IMR-90 (cell line): ENCODE results near the gene IFT74. TPM values are rescaled to one million over a fixed set of nuclear protein-coding genes. Genes with fewer than 3 reads are reported as not detected.

Source experiments
- ATAC-seq: fragments of 200-7000 bp; cut with Tn5 transposase; 2 replicates; pipeline ENCODE4 v1.9.1; 2020; ENCODE audit warnings: low read depth, mild to moderate bottlenecking, moderate library complexity
- BruUV-seq: library from RNA; stranded (reverse); fragments of 400-500 nt; replicated peaks from 2 replicates; lab custom pipeline; 2021; lab: Mats Ljungman, UMichigan
- CTCF ChIA-PET: fragments of 300-600 bp; formaldehyde crosslinking; extraction: SDS; loops from one replicate; lab custom pipeline; 2021; ENCODE audit warnings: antibody characterized with exemption; lab: Yijun Ruan, JAX
- POLR2A ChIA-PET: fragments of 300-600 bp; sonication (Branson Sonifier 250); formaldehyde crosslinking; loops from one replicate; lab custom pipeline; 2022; ENCODE audit warnings: antibody characterized with exemption; ENCODE audit not compliant: unreplicated experiment; lab: Charles Lee
- DNase-seq: peaks from one replicate; pipeline ENCODE4 v3.0.0; 2013
- H2AFZ ChIP-seq: replicated peaks from 2 replicates; pipeline ENCODE3; 2013; ENCODE audit warnings: low read length, mild to moderate bottlenecking; ENCODE audit not compliant: poor library complexity
- H2AK5ac ChIP-seq: 2 replicates; pipeline ENCODE4 v1.6.1; 2013; ENCODE audit warnings: low read depth, low read length, inconsistent platforms
- H2AK9ac ChIP-seq: replicated peaks from 2 replicates; pipeline ENCODE3; 2013; ENCODE audit warnings: mild to moderate bottlenecking, low read depth, low read length, moderate library complexity; ENCODE audit not compliant: poor library complexity
- H2BK120ac ChIP-seq: 2 replicates; pipeline ENCODE4 v1.6.1; 2013; ENCODE audit warnings: low read depth, low read length, inconsistent platforms
- H2BK15ac ChIP-seq: 3 replicates; pipeline ENCODE4 v1.6.1; 2013; ENCODE audit warnings: low read depth, low read length, inconsistent platforms
- H2BK20ac ChIP-seq: 2 replicates; pipeline ENCODE4 v1.6.1; 2013; ENCODE audit warnings: low read depth, mild to moderate bottlenecking, inconsistent platforms, low read length, moderate library complexity
- H2BK5ac ChIP-seq: 2 replicates; pipeline ENCODE4 v1.6.1; 2013; ENCODE audit warnings: mild to moderate bottlenecking, low read depth, low read length, inconsistent platforms; ENCODE audit not compliant: poor library complexity, severe bottlenecking
- H3K14ac ChIP-seq: replicated peaks from 2 replicates; pipeline ENCODE4 v1.6.1; 2013; ENCODE audit warnings: low read depth, low read length, inconsistent platforms
- H3K18ac ChIP-seq: 2 replicates; pipeline ENCODE4 v1.6.1; 2013; ENCODE audit warnings: low read depth, low read length, control low read depth
- H3K23ac ChIP-seq: 2 replicates; pipeline ENCODE4 v1.6.1; 2013; ENCODE audit warnings: low read depth, low read length, inconsistent platforms
- H3K27ac ChIP-seq: 2 replicates; pipeline ENCODE4 v1.5.1; 2013; ENCODE audit warnings: mild to moderate bottlenecking, control low read depth, low read length; ENCODE audit not compliant: insufficient read depth
- H3K27me3 ChIP-seq: 2 replicates; pipeline ENCODE4 v1.6.1; 2013; ENCODE audit warnings: low read length; ENCODE audit not compliant: control insufficient read depth, insufficient read depth
- H3K36me3 ChIP-seq: 2 replicates; pipeline ENCODE4 v1.6.1; 2013; ENCODE audit warnings: low read length, mixed read lengths; ENCODE audit not compliant: control insufficient read depth, insufficient read depth
- H3K4ac ChIP-seq: 2 replicates; pipeline ENCODE4 v1.6.1; 2013; ENCODE audit warnings: low read depth, low read length, inconsistent platforms
- H3K4me1 ChIP-seq: 2 replicates; pipeline ENCODE4 v1.6.1; 2013; ENCODE audit warnings: low read length, mixed read lengths; ENCODE audit not compliant: control insufficient read depth, insufficient read depth
- H3K4me2 ChIP-seq: 2 replicates; pipeline ENCODE4 v1.6.1; 2013; ENCODE audit warnings: low read depth, mild to moderate bottlenecking, control low read depth, low read length, moderate library complexity
- H3K4me3 ChIP-seq: 2 replicates; pipeline ENCODE4 v1.5.1; 2013; ENCODE audit warnings: low read depth, mild to moderate bottlenecking, control low read depth, low read length, moderate library complexity; ENCODE audit not compliant: insufficient read depth
- H3K56ac ChIP-seq: 2 replicates; pipeline ENCODE4 v1.6.1; 2013; ENCODE audit warnings: low read length, inconsistent platforms; ENCODE audit not compliant: insufficient read depth; ENCODE audit errors: extremely low read depth
- H3K79me1 ChIP-seq, 2 experiments: 2 replicates each; pipeline ENCODE4 v1.6.1; 2013; ENCODE audit warnings: low read length in 2 of 2, inconsistent platforms in 1 of 2, low read depth in 1 of 2
- H3K9ac ChIP-seq: 2 replicates; pipeline ENCODE4 v1.6.1; 2013; ENCODE audit warnings: low read depth, low read length, control low read depth
- H3K9me1 ChIP-seq: 2 replicates; pipeline ENCODE4 v1.6.1; 2013; ENCODE audit warnings: low read length, inconsistent platforms; ENCODE audit not compliant: insufficient read depth
- H3K9me3 ChIP-seq: 2 replicates; pipeline ENCODE4 v1.6.1; 2013; ENCODE audit warnings: low read length; ENCODE audit not compliant: control insufficient read depth, insufficient read depth
- H4K20me1 ChIP-seq: 2 replicates; pipeline ENCODE4 v1.6.1; 2013; ENCODE audit warnings: low read length, inconsistent platforms; ENCODE audit not compliant: insufficient read depth
- H4K5ac ChIP-seq: 2 replicates; pipeline ENCODE4 v1.6.1; 2013; ENCODE audit warnings: mild to moderate bottlenecking, low read depth, low read length, control low read depth
- H4K8ac ChIP-seq, 2 experiments: 2 replicates each; pipeline ENCODE4 v1.6.1; 2013; ENCODE audit warnings: low read depth in 2 of 2, low read length in 2 of 2, control low read depth in 1 of 2, inconsistent platforms in 1 of 2
- H4K91ac ChIP-seq: 2 replicates; pipeline ENCODE4 v1.6.1; 2013; ENCODE audit warnings: low read depth, low read length, inconsistent platforms; ENCODE audit not compliant: insufficient read depth
- CHD1 ChIP-seq: IDR thresholded peaks from 2 replicates; pipeline ENCODE4 v1.6.1; 2012; ENCODE audit warnings: low read depth, low read length, improper control_type of control experiment
- RAD21 ChIP-seq: IDR thresholded peaks from 2 replicates; pipeline ENCODE4 v1.6.1; 2012; ENCODE audit warnings: low read length, improper control_type of control experiment
- WGBS, 2 experiments: methylation state at CpG; one replicate each; pipeline versions ENCODE4 v1.1.5 to v1.1.7; 2013; ENCODE audit warnings: missing lambda C conversion rate in 2 of 2; ENCODE audit not compliant: insufficient read length in 1 of 2; ENCODE audit errors: extremely low coverage in 2 of 2; 5-methylcytosine and 5-hydroxymethylcytosine counted together
- dilution Hi-C: fragments of 300-500 bp; cut with HindIII; formaldehyde crosslinking; loops from one replicate; pipeline ENCODE4 v1.14.3; 2018; ENCODE audit warnings: low sequenced_read_pairs; ENCODE audit not compliant: unreplicated experiment
- in situ Hi-C: fragments of 300-500 bp; cut with MboI; formaldehyde crosslinking; loops from 3 replicates; pipeline ENCODE4 v1.14.3; 2019; ENCODE audit warnings: low sequenced_read_pairs, inconsistent platforms, mixed read lengths
- intact Hi-C: fragments of 100-400 bp; cut with micrococcal nuclease; formaldehyde crosslinking; loops from 2 replicates; pipeline ENCODE4 v1.10.0; 2022
- polyA plus RNA-seq, 3 experiments: library from polyadenylated mRNA; depleted of rRNA; stranded (reverse); fragments of >200 nt; gene quantifications; 2 replicates each; pipeline ENCODE4 v1.2.3, GENCODE V29; 2012; ENCODE audit warnings: low replicate concordance in 1 of 3
- total RNA-seq: library from RNA; depleted of rRNA; stranded (reverse); fragments of >200 nt; gene quantifications from 2 replicates; pipeline ENCODE4 v1.2.3, GENCODE V29; 2012

Gene IFT74
- total and polyA plus RNA-seq, 2 of the 4 experiments (the other 2 are of a cell fraction) = 4.6 to 12.2 TPM

GRCh38 chr9:26947736-26948135 lies 8.5 kb upstream of the IFT74 start:
- H3K79me1 ChIP-seq = peaks cover 0 to 27% of the 10 kb centered on the region in 2 experiments; a peak in 3 of 4 replicates
- 5 to 100% methylated on average over 2 to 4 of the region's 9 CpGs for WGBS, 2 experiments
- H3K9me3 ChIP-seq = no peaks in the 10 kb centered on the region
- BruUV-seq = TSS peak; percentile 87
- H2AK5ac ChIP-seq = no peak overlapping the region
- H2BK5ac ChIP-seq = peak overlapping the region; percentile 44
- TF ChIP-seq CHD1 = no peak
- TF ChIP-seq RAD21 = no peak
- H3K4ac ChIP-seq = peak overlapping the region; percentile 11; the same call in 1 of the 2 replicates
- DNase-seq (no peak), ATAC-seq (no peak)
- no peak overlapping the region for H3K27ac ChIP-seq
- CTCF ChIA-PET = interaction anchor here (0.6 kb wide), 1 partner anchor 84 kb away, joined by 3 read pairs; no protein-coding TSS in a partner anchor
- H2BK20ac ChIP-seq = no peak overlapping the region
- intact Hi-C loops (loop anchor here (2.0 to 10.0 kb wide), 5 partner anchors 55 to 329 kb away; partner anchors contain the start of gene CAAP1), in situ Hi-C loops (no loop called here), dilution Hi-C loops (no loop called here)
- H2BK120ac ChIP-seq = no peak overlapping the region
- H4K5ac ChIP-seq = peak overlapping the region; percentile 46; the same call in 1 of the 2 replicates
- no peak overlapping the region for H2AFZ ChIP-seq
- H2BK15ac ChIP-seq = no peak overlapping the region
- H3K4me2 ChIP-seq = peak overlapping the region; percentile 82
- peak overlapping the region; percentile 99 for H3K56ac ChIP-seq
- H2AK9ac ChIP-seq = no peak overlapping the region
- H3K18ac ChIP-seq = no peak overlapping the region
- peaks cover 13% of the 10 kb centered on the region for H4K20me1 ChIP-seq
- peak overlapping the region; percentile 30; the same call in 1 of the 2 replicates for H3K9ac ChIP-seq
- H3K23ac ChIP-seq = 0 out of 2 replicates have a peak overlapping the region, but pooled peaks have one; percentile 5
- POLR2A ChIA-PET = no interaction called here
- H3K14ac ChIP-seq = peak overlapping the region; percentile 89
- peak overlapping the region; percentile 45 to 89 for H4K8ac ChIP-seq
- peaks cover 2% of the 10 kb centered on the region; the same call in 1 of the 2 replicates for H3K4me1 ChIP-seq
- H3K36me3 ChIP-seq = peaks cover 4% of the 10 kb centered on the region
- H3K27me3 ChIP-seq = no peaks in the 10 kb centered on the region
- H3K4me3 ChIP-seq = peak overlapping the region; percentile 80
- H4K91ac ChIP-seq = peak overlapping the region; percentile 43; the same call in 1 of the 2 replicates
- H3K9me1 ChIP-seq = no peaks in the 10 kb centered on the region
